HUES48 (cell line): ENCODE results near the gene PLXND1.

ENCODE experiments used
- H3K27ac ChIP-seq: one replicate; pipeline ENCODE4 v1.7.0; 2013; ENCODE audit warnings: low read depth, low read length, inconsistent platforms
- H3K27me3 ChIP-seq: 2 replicates; pipeline ENCODE4 v1.6.1; 2013; ENCODE audit warnings: mild to moderate bottlenecking, low read length; ENCODE audit not compliant: control insufficient read depth, insufficient read depth
- H3K36me3 ChIP-seq: 2 replicates; pipeline ENCODE4 v1.6.1; 2013; ENCODE audit warnings: low read length; ENCODE audit not compliant: control insufficient read depth, insufficient read depth
- H3K4me1 ChIP-seq: 2 replicates; pipeline ENCODE4 v1.6.1; 2013; ENCODE audit warnings: mild to moderate bottlenecking, low read length; ENCODE audit not compliant: control insufficient read depth, insufficient read depth
- H3K4me3 ChIP-seq: 2 replicates; pipeline ENCODE4 v1.5.1; 2013; ENCODE audit warnings: mild to moderate bottlenecking, low read depth, low read length
- H3K9ac ChIP-seq: 2 replicates; pipeline ENCODE4 v1.6.1; 2013; ENCODE audit warnings: mild to moderate bottlenecking, low read depth, low read length, moderate library complexity
- H3K9me3 ChIP-seq: 2 replicates; pipeline ENCODE4 v1.6.1; 2013; ENCODE audit warnings: low read length; ENCODE audit not compliant: control insufficient read depth, insufficient read depth

Gene PLXND1

DNA sequence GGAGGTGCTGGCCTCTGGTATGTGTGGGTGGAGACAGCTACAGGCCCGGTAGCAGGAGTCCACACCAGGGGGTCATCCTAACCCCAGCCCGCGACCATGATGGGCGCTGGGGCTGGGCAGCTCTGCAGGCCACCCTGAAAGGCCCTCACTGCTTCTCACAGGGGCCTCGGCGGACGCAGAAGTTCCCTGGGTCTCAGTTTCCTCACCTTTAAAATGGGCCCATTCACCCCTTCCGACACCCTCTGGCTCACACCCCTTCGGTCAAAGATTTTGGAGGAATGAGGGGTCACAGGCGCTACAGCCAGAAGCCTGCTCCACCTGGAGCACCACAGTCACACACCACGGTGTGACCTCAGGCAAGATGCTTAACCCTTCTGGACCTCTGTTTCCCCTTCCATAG, 8.0 kb downstream of the PLXND1 start:
- no peaks in the 10 kb centered on the region for H3K9me3 ChIP-seq
- H3K9ac ChIP-seq: no peak overlapping the region
- no peaks in the 10 kb centered on the region for H3K36me3 ChIP-seq
- peak overlapping the region; percentile 36 for H3K27ac ChIP-seq
- peaks cover 67% of the 10 kb centered on the region for H3K4me1 ChIP-seq
- no peak overlapping the region for H3K4me3 ChIP-seq
- H3K27me3 ChIP-seq: no peaks in the 10 kb centered on the region

DNA sequence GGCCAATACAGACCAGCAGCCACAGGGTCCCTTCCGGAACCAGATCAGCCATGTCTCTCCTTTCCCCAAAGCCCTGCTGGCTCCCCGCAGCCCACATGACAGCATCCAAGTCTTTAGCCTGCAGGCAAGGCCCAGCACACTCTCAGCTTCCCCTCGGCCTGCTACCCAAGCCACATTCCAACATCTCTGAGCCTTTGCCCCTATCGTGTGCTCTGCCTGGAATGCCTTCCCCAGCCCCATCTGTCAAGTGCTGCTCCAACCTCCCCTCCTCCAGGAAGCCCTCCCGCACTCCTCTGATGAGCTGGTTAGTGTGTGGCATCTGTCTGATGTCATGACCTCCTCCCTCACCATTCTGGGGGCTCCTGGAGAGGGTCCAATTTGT, 8.5 kb downstream of the PLXND1 start:
- Histone ChIP-seq H3K36me3 (no peaks in the 10 kb centered on the region), H3K4me1 (peaks cover 68% of the 10 kb centered on the region), H3K4me3 (no peak overlapping the region), H3K27ac (peak overlapping the region; percentile 36), H3K9ac (no peak overlapping the region), H3K9me3 (no peaks in the 10 kb centered on the region), H3K27me3 (no peaks in the 10 kb centered on the region)

DNA sequence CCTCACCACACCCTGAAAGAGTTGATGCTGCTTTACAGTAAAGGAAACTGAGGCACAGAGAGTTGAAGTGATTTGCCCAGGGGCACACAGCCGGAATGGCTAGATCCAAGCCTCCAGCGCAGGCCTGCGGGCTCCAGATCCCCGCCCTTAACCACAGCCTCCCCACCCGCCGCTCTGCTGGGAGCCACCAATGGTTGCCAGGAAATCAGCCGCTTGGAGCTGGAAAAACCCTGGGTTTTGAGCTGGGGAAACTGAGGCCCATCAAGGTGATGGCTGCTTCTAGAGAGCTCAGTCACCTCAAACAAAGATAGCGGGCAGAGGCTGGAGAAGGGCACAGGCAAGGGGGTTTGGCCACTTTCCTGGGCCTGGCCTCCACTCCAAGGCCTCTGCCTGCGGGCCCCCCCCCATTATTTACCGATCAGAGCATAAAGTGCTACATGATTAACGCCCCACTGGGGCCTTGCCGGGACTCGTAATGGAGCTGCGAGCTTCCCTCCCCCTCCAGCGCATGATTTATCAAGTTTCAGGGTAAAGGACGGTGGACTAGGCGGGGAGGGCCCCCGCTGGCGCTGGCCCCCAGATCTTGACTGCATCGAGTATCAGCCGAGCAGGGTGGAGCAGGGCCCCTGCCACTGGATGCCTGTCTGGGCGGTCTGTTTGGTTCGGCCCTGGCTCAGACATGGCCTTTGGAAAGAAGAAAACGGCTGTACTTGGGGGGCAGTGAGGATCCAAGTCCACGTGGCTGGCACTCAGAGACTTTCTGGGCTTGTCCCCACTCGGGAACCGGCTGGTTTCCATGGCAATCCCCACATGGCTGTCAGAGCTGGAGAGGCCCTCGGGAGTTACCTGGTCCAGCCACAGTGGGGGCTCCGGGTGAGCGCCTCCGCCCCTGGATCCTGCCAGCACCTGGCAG, 9.1 kb downstream of the PLXND1 start:
- Histone ChIP-seq H3K9me3 (no peaks in the 10 kb centered on the region), H3K9ac (no peak overlapping the region), H3K4me3 (no peak overlapping the region), H3K27ac (peak overlapping the region; percentile 56), H3K27me3 (no peaks in the 10 kb centered on the region), H3K4me1 (peaks cover 64% of the 10 kb centered on the region), H3K36me3 (no peaks in the 10 kb centered on the region)

DNA sequence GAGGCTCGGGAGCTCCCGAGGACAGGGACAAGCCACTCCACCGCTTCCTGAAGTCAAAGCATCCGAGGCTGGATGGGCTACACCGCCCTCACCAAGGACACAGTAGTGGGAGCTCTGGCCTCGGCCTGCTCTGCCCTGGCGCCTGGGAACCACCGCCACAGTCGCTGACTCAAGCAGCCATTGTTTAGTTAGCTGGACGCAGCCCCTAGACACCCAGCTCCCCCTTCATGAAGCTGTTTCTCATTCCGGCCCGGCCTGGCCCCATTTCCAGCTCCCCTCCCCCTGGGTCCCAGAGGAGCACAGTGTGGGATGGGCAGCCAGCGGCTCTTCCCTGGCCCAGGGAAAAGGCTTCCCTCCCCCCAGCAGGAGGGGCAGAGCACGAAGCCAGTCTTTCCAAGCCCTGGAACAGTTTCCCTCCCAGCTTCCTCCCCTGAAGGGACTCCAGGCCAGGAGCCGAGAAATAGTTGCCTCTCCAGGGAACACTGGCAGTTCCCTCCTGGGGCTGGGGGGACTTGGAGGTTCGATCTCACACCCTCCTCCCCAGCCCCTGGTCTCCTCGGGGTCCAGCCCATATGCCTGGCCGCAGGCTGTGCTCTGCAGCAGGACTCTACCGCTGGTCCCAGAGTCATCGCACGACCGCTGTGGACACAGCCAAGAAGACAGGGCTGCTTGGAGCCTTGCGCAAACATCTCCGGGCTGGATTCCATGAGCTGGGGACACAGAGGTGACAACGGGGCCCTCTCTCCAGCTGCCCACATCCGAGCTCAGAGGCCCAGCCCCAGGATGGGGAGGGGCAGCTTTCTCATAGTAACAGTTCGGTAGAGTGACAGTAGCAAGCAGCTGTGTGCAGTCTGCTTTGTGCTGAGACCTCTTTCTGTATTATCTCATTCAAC, 10.0 kb downstream of the PLXND1 start:
- peaks cover 67% of the 10 kb centered on the region for H3K4me1 ChIP-seq
- no peak overlapping the region for H3K9ac ChIP-seq
- H3K27ac ChIP-seq: peak overlapping the region; percentile 56
- H3K36me3 ChIP-seq: no peaks in the 10 kb centered on the region
- H3K27me3 ChIP-seq: no peaks in the 10 kb centered on the region
- no peak overlapping the region for H3K4me3 ChIP-seq
- no peaks in the 10 kb centered on the region for H3K9me3 ChIP-seq

DNA sequence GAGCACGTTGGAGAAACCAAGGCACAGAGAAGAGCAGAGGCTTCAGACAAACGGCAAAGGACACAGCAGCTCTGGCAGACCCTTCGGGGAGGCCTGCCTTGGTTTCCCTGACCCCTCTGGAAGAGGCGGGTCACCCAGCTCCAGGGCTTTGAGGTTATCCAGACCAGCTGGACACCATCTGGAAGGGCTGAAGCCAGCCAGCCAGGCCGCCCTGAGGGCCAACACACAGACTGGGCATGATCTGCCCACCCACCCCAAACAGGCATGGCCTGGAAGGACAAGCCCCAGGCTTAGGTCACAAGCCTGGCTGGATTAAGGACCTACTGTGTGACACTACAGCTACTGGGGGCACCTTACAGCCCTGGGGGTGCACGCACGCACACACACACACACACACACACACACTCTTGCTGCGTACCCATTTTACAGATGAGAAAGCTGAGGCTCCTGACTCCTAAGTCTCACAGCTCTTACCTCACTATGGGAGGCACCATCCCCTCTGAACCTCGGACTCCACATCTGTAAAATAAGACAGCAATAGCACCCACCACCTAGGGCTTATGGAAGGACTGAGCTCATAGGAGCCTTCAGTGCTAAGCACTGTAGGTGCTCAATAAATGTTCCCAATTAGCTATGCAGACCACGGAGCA, 10.8 kb downstream of the PLXND1 start:
- Histone ChIP-seq H3K9me3 (no peaks in the 10 kb centered on the region), H3K27ac (peak overlapping the region; percentile 56), H3K4me3 (no peak overlapping the region), H3K9ac (no peak overlapping the region), H3K27me3 (no peaks in the 10 kb centered on the region), H3K36me3 (no peaks in the 10 kb centered on the region), H3K4me1 (peaks cover 67% of the 10 kb centered on the region)

DNA sequence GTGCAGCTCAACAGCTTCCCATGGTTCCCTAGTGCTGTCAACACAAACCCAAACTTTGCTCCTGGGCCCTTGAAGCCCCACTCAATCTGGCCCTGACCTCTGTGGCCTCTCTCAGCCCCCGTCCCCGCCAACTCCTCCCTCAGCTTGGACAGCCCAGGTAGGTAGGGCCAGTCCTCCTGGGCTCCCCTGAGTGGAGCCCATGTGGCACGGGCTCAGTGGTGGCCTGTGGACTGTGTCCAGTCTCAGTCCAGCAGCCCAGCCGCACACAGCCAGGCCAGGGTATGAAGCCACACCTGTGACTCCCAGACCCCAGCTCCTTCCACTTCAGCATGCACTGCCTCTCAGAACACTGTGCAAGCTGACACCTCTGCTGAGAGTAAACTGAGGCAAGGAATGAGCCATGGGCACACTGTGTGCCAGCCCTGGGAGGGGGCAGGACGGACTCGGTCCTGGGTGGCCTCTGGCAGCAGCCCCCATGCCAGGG, 11.5 kb downstream of the PLXND1 start:
- Histone ChIP-seq H3K36me3 (no peaks in the 10 kb centered on the region), H3K4me1 (peaks cover 65% of the 10 kb centered on the region), H3K9ac (no peak overlapping the region), H3K27me3 (no peaks in the 10 kb centered on the region), H3K4me3 (no peak overlapping the region), H3K27ac (no peak overlapping the region), H3K9me3 (no peaks in the 10 kb centered on the region)

DNA sequence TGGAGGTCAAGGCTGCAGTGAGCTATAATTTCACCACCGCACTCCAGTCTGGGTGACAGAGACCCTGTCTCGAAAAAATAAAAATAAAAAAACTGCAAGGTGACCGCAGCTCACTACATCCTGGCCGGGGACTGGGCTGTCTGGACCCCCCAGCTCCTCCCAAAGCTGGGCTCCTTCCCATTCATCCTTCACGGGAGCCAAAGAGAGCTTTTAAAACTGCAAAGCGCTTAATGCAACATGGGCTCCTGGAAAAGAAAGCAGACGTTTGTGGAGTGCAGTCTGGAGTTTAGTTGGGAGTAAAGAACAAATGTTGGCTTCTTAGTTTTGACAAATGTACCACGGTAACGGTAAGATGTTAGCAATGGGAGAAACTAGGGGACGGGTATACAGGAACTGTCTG, 12.1 kb downstream of the PLXND1 start:
- H3K27ac ChIP-seq: peak overlapping the region; percentile 78
- H3K9ac ChIP-seq: no peak overlapping the region
- peaks cover 59% of the 10 kb centered on the region for H3K4me1 ChIP-seq

DNA sequence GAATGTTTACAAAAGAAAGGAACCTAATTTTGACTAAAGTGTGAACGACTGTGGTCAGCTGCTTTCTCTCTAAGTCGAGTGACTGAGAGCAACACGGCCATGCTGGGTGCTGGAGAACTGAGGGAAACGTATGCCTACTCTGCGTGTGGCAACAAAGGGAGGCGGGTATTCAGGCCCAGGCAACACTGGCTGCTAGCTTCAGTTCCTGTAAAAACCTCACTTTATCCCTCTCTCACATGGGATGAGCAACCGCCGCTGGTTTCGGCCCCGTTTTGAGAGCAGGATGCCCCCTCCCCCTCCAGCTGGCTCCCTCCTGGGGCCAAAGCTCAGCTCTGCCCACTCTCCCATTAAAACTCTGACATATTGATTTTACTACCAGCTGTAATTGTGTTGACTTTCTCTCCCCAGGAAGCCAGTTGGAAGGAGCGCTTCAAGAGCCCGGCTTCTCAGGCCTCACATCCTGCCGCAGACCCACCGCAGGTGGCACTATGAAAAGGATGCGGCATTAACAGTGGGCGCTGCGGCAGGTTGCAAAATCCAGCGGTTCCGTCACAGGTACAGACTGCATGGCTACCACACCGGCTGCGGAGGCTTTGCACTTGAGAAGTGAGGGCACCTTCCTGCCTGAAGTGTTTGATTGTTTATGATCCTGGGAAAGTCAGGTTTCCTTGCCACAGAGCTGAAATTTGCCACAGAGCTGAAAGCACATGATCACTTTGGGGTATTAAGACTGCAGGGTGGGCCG, 12.7 kb downstream of the PLXND1 start:
- Histone ChIP-seq H3K36me3 (no peaks in the 10 kb centered on the region), H3K27ac (peak overlapping the region; percentile 78), H3K4me1 (peaks cover 55% of the 10 kb centered on the region), H3K4me3 (no peak overlapping the region), H3K9me3 (no peaks in the 10 kb centered on the region), H3K9ac (no peak overlapping the region), H3K27me3 (no peaks in the 10 kb centered on the region)

More for the DNA sequence above, 12.1 kb downstream of the PLXND1 start:
- Histone ChIP-seq H3K9me3 (no peaks in the 10 kb centered on the region), H3K4me3 (no peak overlapping the region), H3K36me3 (no peaks in the 10 kb centered on the region), H3K27me3 (no peaks in the 10 kb centered on the region)

DNA sequence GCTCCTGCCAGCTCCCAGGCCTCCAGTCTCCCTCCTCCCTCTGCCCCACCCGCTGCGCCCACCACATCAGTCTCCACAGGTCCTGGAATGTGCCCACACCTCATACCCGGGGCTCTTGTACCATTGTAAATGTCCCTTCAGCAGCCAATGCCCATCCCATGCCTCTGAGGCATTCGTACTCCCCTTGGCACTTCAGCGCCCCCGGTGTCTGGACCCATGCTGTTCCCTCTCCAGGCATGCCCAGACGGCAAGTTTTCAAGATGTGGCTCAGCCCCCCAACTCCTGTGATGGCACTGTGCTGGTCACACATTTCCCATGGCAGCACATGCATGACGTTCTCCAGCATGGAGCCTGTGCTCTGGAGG, 13.3 kb downstream of the PLXND1 start:
- Histone ChIP-seq H3K4me3 (no peak overlapping the region), H3K9ac (no peak overlapping the region), H3K4me1 (peaks cover 50% of the 10 kb centered on the region)

DNA sequence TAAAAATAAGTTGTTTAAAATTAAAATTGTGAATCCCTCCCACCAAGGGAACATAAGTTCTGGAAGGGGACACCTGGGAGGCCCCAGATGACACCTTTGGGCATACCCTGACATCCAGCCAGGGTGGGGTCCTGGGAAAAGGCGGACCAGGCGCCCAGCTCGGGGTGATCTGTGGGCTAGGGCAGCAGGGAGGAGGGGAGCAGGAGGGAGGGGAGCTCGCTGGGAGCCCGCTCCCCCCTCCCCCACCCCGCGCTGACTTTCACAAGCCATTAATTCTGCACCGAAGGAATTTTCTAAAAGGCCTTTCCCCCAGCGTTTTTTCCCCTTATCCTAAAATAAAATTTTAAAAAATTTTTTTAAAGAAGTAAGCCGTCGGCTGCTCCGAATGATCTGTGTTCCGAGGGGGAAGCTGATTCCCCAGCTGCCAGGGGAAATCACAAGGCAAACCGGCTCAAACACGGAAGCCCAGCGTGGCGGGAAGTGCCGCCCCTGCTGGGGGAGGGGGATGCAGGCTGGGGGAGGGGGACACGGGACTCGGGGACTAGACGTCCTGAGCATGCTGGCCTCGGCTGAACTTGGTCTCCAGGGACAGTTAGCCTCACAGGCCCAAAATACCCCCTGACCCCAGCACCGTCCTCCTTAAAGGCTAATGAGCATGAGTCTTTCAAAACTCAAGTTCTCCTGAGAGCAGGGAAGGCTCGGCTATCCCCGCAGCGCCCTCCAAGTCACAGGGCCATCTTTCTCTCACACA, 13.9 kb downstream of the PLXND1 start:
- Histone ChIP-seq H3K4me1 (peaks cover 43% of the 10 kb centered on the region), H3K27ac (peak overlapping the region; percentile 78), H3K4me3 (peak overlapping the region; percentile 36)

More for the DNA sequence above, 13.3 kb downstream of the PLXND1 start:
- peak overlapping the region; percentile 78 for H3K27ac ChIP-seq
- H3K27me3 ChIP-seq: no peaks in the 10 kb centered on the region
- no peaks in the 10 kb centered on the region for H3K36me3 ChIP-seq
- H3K9me3 ChIP-seq: no peaks in the 10 kb centered on the region

More for the DNA sequence above, 13.9 kb downstream of the PLXND1 start:
- Histone ChIP-seq H3K36me3 (no peaks in the 10 kb centered on the region), H3K27me3 (no peaks in the 10 kb centered on the region), H3K9me3 (no peaks in the 10 kb centered on the region), H3K9ac (no peak overlapping the region)
